Omental fat pad (tissue), 4 donors: ENCODE data around the gene TMC8. TPM values are rescaled to one million over a fixed set of nuclear protein-coding genes. Genes with fewer than 3 reads are reported as not detected.

ENCODE experiments used
- ATAC-seq: fragments of 150-250 bp; one replicate; pipeline ENCODE4 v1.9.1; 2016; ENCODE audit warnings: mild to moderate bottlenecking, moderate library complexity; ENCODE audit not compliant: low FRiP score
- DNase-seq: peaks from one replicate; pipeline ENCODE4 v3.0.0-alpha.2; 2019; ENCODE audit warnings: low spot score
- total RNA-seq, 4 donors: library from RNA; depleted of rRNA; stranded (reverse); fragments of >200 nt; gene quantifications; one replicate each; pipeline ENCODE4 v1.1.0, GENCODE V29; 2016
- TF ChIP-seq, protein P1 (sequence below), 3 donors: fragments of 450-650 bp; IDR thresholded peaks; one replicate each; pipeline ENCODE4 v1.5.1; 2016 to 2017; ENCODE audit warnings: antibody characterized with exemption in 3 of 3, mild to moderate bottlenecking in 3 of 3, moderate library complexity in 2 of 3

Gene TMC8
- total RNA-seq, 4 donors from 2014 or later, result 3.2 to 12.5 (median 6.5) TPM

DNA sequence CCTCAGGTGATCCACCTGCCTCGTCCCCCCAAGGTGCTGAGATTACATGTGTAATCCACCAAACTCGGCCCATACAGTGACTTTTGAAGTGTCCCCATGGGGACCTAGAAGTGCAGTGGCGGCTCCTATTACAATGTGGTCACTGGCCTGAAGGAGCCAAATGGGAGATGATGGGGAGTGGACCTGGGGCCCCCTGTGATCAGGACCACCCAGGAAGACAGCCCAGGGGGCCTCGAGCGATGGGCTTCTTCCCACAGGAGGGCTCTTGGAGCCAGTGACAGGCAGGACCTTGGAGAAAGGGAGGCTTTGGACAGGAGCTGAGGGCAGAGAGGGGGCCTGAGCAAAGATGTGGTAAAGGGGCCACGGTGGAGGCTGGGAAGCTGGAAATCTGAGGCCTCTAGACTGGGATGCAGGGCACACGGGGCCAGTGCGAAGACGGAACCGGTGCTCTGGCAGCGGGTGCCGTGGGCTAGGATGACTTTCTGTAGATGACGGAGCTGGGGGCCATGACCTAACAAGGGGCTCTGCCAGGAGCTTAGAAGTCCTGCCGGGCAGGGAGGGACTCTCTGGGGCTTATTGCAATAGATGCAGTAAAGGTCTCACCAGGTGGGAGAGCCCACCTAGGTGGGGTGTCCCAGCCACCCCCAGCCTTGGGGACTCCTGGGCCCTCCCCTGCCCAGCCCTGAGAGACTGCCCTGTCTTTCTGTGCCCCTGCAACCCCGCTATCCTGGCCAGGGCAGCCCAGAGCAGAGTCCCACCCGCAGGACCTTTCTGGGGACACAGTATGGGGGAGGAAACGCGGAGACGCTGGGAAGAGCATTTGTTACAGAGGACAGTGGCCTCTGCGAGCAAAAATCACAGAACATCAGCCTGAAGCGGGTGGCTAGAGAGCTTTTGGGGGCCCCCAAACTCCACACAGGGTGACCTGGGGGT is 12.9 kb downstream of the TMC8 start:
- TF ChIP-seq, protein P1, sequence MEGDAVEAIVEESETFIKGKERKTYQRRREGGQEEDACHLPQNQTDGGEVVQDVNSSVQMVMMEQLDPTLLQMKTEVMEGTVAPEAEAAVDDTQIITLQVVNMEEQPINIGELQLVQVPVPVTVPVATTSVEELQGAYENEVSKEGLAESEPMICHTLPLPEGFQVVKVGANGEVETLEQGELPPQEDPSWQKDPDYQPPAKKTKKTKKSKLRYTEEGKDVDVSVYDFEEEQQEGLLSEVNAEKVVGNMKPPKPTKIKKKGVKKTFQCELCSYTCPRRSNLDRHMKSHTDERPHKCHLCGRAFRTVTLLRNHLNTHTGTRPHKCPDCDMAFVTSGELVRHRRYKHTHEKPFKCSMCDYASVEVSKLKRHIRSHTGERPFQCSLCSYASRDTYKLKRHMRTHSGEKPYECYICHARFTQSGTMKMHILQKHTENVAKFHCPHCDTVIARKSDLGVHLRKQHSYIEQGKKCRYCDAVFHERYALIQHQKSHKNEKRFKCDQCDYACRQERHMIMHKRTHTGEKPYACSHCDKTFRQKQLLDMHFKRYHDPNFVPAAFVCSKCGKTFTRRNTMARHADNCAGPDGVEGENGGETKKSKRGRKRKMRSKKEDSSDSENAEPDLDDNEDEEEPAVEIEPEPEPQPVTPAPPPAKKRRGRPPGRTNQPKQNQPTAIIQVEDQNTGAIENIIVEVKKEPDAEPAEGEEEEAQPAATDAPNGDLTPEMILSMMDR (IDR thresholded peaks at IDR 0.05), result no peak
- no peak for DNase-seq
- ATAC-seq, result no peak

DNA sequence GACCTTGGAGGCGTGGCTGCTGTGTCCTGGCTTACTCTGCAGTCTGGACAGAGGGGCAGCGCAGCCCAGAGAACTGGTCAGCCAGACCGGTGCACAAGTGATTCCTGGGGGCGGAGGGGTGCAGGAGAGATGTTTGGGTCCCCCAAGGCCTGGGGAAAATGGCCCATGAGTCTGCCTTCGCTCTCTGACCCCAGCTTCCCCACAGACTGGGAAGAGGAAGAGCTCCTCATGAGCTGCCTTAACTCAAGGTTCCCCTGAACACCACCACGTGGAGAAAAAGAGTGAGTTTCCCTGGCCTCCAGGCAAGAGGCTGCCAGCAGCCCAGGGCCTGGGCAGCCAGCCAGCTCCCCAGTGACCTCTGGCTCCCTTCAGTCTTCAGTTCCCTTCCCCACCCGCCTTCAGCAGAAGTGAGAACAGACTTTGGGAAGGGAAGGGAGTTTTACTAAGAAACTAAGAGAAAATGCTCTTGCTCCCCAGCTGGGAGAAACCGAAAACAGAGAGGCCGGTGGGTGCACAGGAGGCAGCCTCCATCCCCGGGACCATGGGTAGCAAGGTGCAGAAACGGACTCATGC is 13.7 kb downstream of the TMC8 start:
- no peak for ATAC-seq
- TF ChIP-seq, protein P1 (IDR thresholded peaks at IDR 0.05), result no peak
- DNase-seq, result no peak

DNA sequence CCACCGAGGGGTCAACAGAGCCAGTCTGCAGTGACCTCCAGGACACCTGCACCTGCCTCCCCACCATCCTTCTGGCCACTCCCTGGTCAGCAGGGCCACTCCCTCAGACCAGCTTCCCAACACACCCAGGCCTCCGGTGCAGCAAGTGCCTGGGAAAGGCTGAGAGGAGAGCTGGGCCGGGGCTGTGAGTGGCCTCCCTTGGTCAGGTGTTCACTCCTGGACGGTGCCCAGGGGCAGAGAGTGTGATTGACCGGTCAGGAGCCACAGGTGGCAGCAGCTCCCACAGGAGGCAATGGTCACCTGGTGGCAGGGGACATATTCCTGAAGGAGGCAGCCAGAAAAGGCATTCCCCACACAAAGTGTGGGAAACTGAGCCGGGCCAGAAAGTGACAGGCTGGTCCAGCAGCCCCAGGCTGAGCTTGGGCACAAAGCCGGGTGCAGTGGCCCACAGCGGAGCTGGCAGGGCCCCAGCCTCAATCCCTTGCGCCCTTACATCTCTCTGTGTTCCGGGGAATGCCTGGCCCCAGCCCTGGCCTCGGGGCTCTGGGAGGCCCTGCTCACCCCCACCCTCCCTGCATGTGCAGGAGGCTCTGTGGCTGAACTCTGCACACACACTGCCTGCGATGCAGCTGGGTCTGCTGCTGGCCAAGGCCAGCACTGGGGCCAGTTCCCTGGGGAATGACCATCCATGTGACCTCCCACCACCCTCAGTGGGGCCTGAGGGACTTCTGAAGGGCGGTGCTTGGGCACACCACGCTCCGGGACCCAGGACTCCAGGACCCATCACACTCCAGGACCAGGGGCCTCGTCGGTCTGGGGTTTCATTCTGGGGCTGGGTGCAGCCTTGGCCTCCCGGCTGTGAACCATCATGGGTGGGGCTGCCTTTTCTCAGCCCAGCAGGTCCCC is 14.4 kb downstream of the TMC8 start:
- DNase-seq, result no peak
- TF ChIP-seq, protein P1 (IDR thresholded peaks at IDR 0.05), result no peak
- ATAC-seq, result no peak

DNA sequence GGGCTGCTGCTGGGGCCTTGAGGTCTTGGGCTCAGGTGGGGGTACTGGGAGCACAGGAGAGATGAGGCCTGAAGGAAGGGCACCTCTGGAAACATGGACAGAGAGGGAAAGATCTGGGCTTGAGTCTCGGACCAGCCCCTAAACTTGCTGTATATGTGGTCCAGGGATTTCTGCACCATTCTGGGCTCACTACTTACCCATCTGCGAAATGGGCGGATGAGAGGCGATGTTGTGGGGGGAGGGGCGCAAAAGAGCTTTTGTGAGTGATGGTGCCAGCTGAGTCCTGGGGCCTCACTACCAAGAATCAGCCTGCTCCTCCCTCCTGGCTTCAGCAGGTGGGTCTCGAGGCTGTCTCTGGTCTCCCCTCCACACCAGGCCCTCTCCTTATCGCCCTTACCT is 15.9 kb downstream of the TMC8 start:
- TF ChIP-seq, protein P1 (IDR thresholded peaks at IDR 0.05), result no peak
- ATAC-seq, result no peak
- no peak for DNase-seq

DNA sequence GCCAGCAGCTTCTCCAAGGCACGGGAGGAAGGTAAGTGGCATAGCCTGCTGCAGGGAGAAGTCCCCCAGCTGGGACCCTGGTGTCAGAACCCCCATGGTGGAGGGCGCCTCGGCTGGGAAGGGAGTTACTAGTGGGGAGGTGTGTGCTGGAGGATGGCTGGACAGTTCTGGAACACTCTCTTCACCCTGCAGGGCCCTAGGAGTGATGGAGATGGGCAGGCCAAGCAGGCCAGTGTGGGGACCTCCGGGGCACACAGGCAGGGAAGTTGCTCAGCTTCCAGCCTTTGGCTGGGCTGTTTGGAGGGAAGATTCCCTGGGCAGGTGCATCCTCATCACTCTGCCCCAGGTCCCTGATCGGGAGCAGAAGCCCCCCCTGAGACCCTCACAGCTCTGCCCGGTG is 16.3 kb downstream of the TMC8 start:
- ATAC-seq, result no peak
- no peak for DNase-seq
- TF ChIP-seq, protein P1 (IDR thresholded peaks at IDR 0.05), result no peak

DNA sequence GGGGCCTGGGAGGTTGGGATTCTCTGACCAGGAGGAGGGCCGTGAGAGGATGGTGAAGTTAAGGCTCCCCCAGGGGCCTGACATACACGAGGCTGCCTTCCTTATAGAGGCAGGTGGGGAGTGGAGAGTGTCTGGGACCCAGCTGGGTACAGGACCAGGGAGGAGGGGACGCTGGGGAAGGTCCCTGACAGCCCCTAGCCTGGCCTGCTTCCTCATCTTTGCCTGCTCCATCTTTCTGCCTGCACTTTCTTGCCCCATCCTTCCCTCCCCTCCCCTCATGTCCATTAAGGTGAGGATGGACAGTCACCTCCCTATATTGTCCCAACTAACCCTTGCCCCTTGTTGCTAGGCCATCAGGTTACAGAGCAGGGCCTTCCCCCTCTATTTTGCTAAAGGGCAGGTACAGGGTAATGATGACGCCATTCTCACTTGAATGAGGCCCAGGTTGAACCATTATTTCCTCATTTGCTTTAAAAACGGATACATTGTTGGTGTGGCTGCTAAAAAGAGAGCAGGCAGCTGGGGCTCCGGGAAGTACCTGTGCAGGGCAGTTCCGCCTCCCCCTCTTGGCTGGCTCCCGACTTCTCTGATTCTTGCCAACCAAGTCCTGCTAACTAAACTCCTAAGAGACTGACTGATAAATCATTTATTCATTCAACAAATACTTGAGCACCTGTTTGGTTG is 16.9 kb downstream of the TMC8 start:
- DNase-seq, result no peak
- TF ChIP-seq, protein P1 (IDR thresholded peaks at IDR 0.05), result no peak
- no peak for ATAC-seq
